GM12878 (cell line): Measurements from ENCODE around the gene TTLL10. TPM values are rescaled to one million over a fixed set of nuclear protein-coding genes. Genes with fewer than 3 reads are reported as not detected.

Experiments
- ATAC-seq: fragments of 200-7000 bp; cut with Tn5 transposase; 3 replicates; pipeline ENCODE4 v1.9.1; 2020; ENCODE audit warnings: mild to moderate bottlenecking, moderate library complexity
- BruUV-seq: library from RNA; stranded (reverse); fragments of 400-500 nt; replicated peaks from 2 replicates; lab custom pipeline; 2021; lab: Mats Ljungman, UMichigan
- CTCF ChIA-PET: fragments of 300-600 bp; sonication (Branson Sonifier 250); formaldehyde crosslinking; extraction: SDS; loops from one replicate; lab custom pipeline; 2021; ENCODE audit warnings: inconsistent platforms; lab: Yijun Ruan, JAX
- POLR2A ChIA-PET: fragments of 350-600 bp; formaldehyde crosslinking; extraction: SDS; loops from one replicate; lab custom pipeline; 2021; ENCODE audit warnings: inconsistent platforms; lab: Charles Lee
- RAD21 ChIA-PET: fragments of 300-600 bp; sonication (Branson Sonifier 250); formaldehyde crosslinking; loops from one replicate; lab custom pipeline; 2023; ENCODE audit warnings: antibody characterized with exemption; ENCODE audit not compliant: unreplicated experiment; lab: Charles Lee
- SMC1A ChIA-PET: fragments of 300-600 bp; sonication (Branson Sonifier 250); formaldehyde crosslinking; loops from one replicate; lab custom pipeline; 2023; ENCODE audit not compliant: unreplicated experiment, uncharacterized antibody; lab: Charles Lee
- DNase-seq: peaks from one replicate; pipeline ENCODE4 v3.0.0-alpha.2; 2011; ENCODE audit warnings: low read depth, low spot score
- FAIRE-seq: peaks from 3 replicates; lab custom pipeline; 2011; peaks lifted over from hg19 to GRCh38; lab: Jason Lieb, UNC
- H2AFZ ChIP-seq: 2 replicates; pipeline ENCODE4 v1.6.0; 2011; ENCODE audit warnings: low read depth, low read length, control low read depth; ENCODE audit not compliant: control insufficient read depth
- H3K27ac ChIP-seq: 2 replicates; pipeline ENCODE4 v1.5.1; 2011; ENCODE audit warnings: control low read depth; ENCODE audit not compliant: control insufficient read depth, insufficient read depth
- H3K27me3 ChIP-seq, 2 experiments: replicated peaks in 1 of 2; 2 replicates each; pipeline versions ENCODE4 v1.6.0 to v1.6.1; 2011; ENCODE audit warnings: low read length in 1 of 2; ENCODE audit not compliant: control insufficient read depth in 2 of 2, insufficient read depth in 2 of 2
- H3K36me3 ChIP-seq, 2 experiments: 2 replicates each; pipeline ENCODE4 v1.5.1; 2011; ENCODE audit warnings: low read length in 1 of 2; ENCODE audit not compliant: control insufficient read depth in 2 of 2, insufficient read depth in 2 of 2
- H3K4me1 ChIP-seq: 2 replicates; pipeline ENCODE4 v1.6.1; 2011; ENCODE audit warnings: mild to moderate bottlenecking, low read length, moderate library complexity, mixed read lengths; ENCODE audit not compliant: control insufficient read depth, insufficient read depth
- H3K4me2 ChIP-seq: 2 replicates; pipeline ENCODE4 v1.6.0; 2011; ENCODE audit warnings: control low read depth; ENCODE audit not compliant: control insufficient read depth, insufficient read depth
- H3K4me3 ChIP-seq: fragments of 200-600 bp; sonication (generic); 2 replicates; pipeline ENCODE4 v1.5.1; 2016
- H3K79me2 ChIP-seq: 2 replicates; pipeline ENCODE4 v1.6.0; 2011; ENCODE audit warnings: low read length; ENCODE audit not compliant: control insufficient read depth, insufficient read depth
- H3K9ac ChIP-seq: 2 replicates; pipeline ENCODE4 v1.8.0; 2011; ENCODE audit warnings: low read length, control low read depth, mixed read lengths; ENCODE audit not compliant: control insufficient read depth, insufficient read depth
- H3K9me3 ChIP-seq: replicated peaks from 3 replicates; pipeline ENCODE4 v1.5.1; 2011; ENCODE audit warnings: mild to moderate bottlenecking, low read length; ENCODE audit not compliant: control insufficient read depth, insufficient read depth
- H4K20me1 ChIP-seq: 2 replicates; pipeline ENCODE4 v1.6.0; 2011; ENCODE audit not compliant: control insufficient read depth, insufficient read depth
- CHD4 ChIP-seq: fragments of 200-600 bp; sonication (generic); IDR thresholded peaks from 2 replicates; pipeline ENCODE4 v1.6.1; 2016; ENCODE audit warnings: mild to moderate bottlenecking
- ESRRA ChIP-seq: IDR thresholded peaks from 2 replicates; pipeline ENCODE4 v1.6.1; 2012; ENCODE audit warnings: mild to moderate bottlenecking, low read length, improper control_type of control experiment
- HDAC6 ChIP-seq: fragments of 200-600 bp; sonication (generic); IDR thresholded peaks from one replicate; pipeline ENCODE4 v1.8.0; 2017; ENCODE audit warnings: antibody characterized with exemption; ENCODE audit not compliant: unreplicated experiment
- MEF2B ChIP-seq: fragments of 450-650 bp; IDR thresholded peaks from 2 replicates; pipeline ENCODE4 v1.6.1; 2018; ENCODE audit warnings: mild to moderate bottlenecking, moderate library complexity; ENCODE audit not compliant: partially characterized antibody, poor library complexity, severe bottlenecking
- NFXL1 ChIP-seq: fragments of 450-650 bp; IDR thresholded peaks from 2 replicates; pipeline ENCODE4 v1.6.1; 2017; ENCODE audit warnings: antibody characterized with exemption, mild to moderate bottlenecking, borderline replicate concordance
- NR2F1 ChIP-seq: fragments of 450-650 bp; conservative IDR thresholded peaks from 2 replicates; pipeline ENCODE4 v1.6.1; 2017; ENCODE audit warnings: mild to moderate bottlenecking
- PML ChIP-seq: IDR thresholded peaks from 2 replicates; pipeline ENCODE4 v1.6.1; 2012; ENCODE audit warnings: low read length, inconsistent platforms
- RAD21 ChIP-seq: IDR thresholded peaks from 2 replicates; pipeline ENCODE4 v1.6.1; 2011; ENCODE audit warnings: mild to moderate bottlenecking, low read depth, low read length, moderate library complexity; ENCODE audit not compliant: insufficient read depth
- SIX5 ChIP-seq: IDR thresholded peaks from 2 replicates; pipeline ENCODE4 v1.6.1; 2011; ENCODE audit warnings: mild to moderate bottlenecking, low read depth, low read length, moderate library complexity; ENCODE audit not compliant: severe bottlenecking
- SREBF1 ChIP-seq: IDR thresholded peaks from 2 replicates; pipeline ENCODE4 v1.6.1; 2012; ENCODE audit warnings: mild to moderate bottlenecking, low read length
- ZNF274 ChIP-seq: IDR thresholded peaks from one replicate; pipeline ENCODE4 v1.8.0; 2011; ENCODE audit not compliant: insufficient read length, insufficient read depth
- WGBS: methylation state at CpG from one replicate; pipeline ENCODE4 v1.1.6; 2016; ENCODE audit warnings: low lambda C conversion rate; ENCODE audit not compliant: insufficient replicate concordance, insufficient coverage; ENCODE audit errors: missing lambda C conversion rate; 5-methylcytosine and 5-hydroxymethylcytosine counted together
- in situ Hi-C: fragments of 300-500 bp; cut with MboI; formaldehyde crosslinking; loops from 9 replicates; pipeline ENCODE4 v1.14.3; 2018; ENCODE audit warnings: mixed read lengths
- intact Hi-C: fragments of 100-400 bp; cut with micrococcal nuclease; formaldehyde crosslinking; loops from one replicate; pipeline ENCODE4 v1.14.2; 2022; ENCODE audit not compliant: unreplicated experiment
- polyA plus RNA-seq, 11 experiments: library from polyadenylated mRNA; depleted of rRNA in 4 of 11; unstranded in 6 of 11; stranded (reverse) in 5 of 11; fragments of >200 nt; fragmentation: Nextera tagmentation in 4 of 11; fragmentation: Illumina TruSeq in 1 of 11; extraction: Ambion mirVana in 4 of 11; extraction: Trizol in 1 of 11; gene quantifications; 1 replicate in 1 of 11; 2 replicates in 10 of 11; pipeline versions ENCODE4 v1.2.1 to v1.2.3, GENCODE V29; 2011 to 2016; ENCODE audit warnings: inconsistent platforms in 2 of 11, missing spikeins in 2 of 11, low read depth in 1 of 11
- total RNA-seq, 4 experiments: library from RNA; depleted of rRNA in 3 of 4; stranded (reverse); fragments of >200 nt in 3 of 4; fragmentation: Illumina TruSeq in 1 of 4; extraction: Trizol in 1 of 4; gene quantifications; 2 replicates each; pipeline versions ENCODE4 v1.2.1 to v1.2.3, GENCODE V29; 2013 to 2021
- TF ChIP-seq, protein P1 (sequence below): IDR thresholded peaks from 2 replicates; pipeline ENCODE4 v1.6.1; 2012; ENCODE audit warnings: low read depth, low read length, improper control_type of control experiment
- TF ChIP-seq, protein P2 (sequence below): fragments of 450-650 bp; IDR thresholded peaks from 2 replicates; pipeline ENCODE4 v1.6.1; 2017; ENCODE audit warnings: borderline replicate concordance
- TF ChIP-seq, protein P3 (sequence below): IDR thresholded peaks from 2 replicates; pipeline ENCODE4 v1.6.1; 2012; ENCODE audit warnings: mild to moderate bottlenecking, low read depth, low read length

The TTLL10 gene
- total and polyA plus RNA-seq, 10 of the 15 experiments (the other 5 are each of a cell fraction or from before 2014, with no cell fraction given), result not detected

DNA sequence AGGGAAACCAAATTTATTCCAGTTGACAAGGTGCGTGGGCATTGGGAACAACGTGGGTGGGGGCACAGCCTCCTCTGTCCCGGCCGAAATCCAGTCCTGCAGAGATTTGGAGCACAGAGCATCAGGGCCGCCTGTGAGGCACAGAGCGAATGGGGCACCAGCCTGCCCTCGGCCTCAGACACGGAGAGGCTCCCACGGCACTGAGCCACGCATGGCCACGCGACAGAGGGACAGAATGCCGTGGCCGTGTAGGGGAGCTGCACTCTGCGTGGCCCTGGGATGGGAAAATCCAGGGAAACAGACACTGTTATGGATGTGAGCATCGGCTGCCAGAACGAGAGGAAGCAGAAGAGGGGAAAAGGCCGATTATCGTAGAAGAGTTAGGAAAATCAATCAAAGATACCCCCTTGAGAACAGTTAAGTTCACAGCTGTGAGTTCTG lies 44.3 kb upstream of the TTLL10 start (continued):
- TF ChIP-seq, protein P1, sequence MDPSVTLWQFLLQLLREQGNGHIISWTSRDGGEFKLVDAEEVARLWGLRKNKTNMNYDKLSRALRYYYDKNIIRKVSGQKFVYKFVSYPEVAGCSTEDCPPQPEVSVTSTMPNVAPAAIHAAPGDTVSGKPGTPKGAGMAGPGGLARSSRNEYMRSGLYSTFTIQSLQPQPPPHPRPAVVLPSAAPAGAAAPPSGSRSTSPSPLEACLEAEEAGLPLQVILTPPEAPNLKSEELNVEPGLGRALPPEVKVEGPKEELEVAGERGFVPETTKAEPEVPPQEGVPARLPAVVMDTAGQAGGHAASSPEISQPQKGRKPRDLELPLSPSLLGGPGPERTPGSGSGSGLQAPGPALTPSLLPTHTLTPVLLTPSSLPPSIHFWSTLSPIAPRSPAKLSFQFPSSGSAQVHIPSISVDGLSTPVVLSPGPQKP, result no peak
- TF ChIP-seq HDAC6 (no peak), ZNF274 (no peak), SREBF1 (no peak), SIX5 (no peak), ESRRA (no peak), RAD21 (no peak), NR2F1 (no peak)
- TF ChIP-seq, all 136 proteins: peak for 0

DNA sequence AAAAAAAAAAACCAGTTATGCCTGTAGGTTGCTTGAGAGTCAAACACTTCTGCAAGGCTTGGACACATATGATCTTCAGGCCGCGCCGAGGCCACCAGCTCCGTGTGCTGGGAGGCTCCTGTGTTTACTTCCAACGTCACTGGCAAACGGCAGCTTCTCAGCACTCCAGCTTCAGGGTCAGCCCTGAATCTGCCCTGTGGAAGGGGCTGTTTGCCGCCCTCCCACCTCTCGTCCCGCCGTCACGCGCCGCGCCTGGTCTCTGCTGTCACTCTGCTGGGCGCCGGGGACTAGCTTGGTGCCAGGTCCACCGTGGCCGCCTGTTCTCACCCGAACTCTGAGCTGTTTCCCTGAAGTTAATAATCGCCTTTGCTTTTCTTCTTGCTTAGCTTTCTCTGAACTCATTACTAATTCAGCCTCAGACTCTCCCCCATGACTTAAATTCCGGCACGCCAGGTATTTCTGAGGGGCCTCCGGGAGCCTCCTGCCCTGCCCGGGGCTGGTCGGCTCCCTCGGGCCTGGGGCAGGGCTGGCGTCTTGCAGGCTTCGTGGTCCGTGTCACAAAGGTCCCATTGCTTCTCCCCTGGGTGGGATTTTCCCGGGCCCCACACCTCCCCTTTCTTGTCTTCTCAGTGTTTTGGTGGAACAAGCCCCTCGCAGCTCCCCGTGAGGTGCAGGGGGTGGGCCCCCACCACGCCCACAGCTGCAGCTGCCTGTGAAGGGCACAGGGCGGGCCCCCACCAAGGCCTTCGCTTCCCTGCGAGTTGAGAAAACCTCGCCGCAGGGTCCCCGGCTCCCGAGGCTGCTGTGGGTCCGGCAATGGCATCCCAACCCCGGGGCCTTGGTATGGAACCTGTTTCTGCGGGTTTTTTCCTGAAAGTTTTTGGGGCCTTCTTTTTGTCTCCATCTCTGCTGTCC lies 43.2 kb upstream of the TTLL10 start:
- no peak overlapping the region for H3K27ac ChIP-seq
- no peaks in the 10 kb centered on the region for H4K20me1 ChIP-seq
- ATAC-seq (no peak), DNase-seq (no peak), FAIRE-seq (no peak)
- no peaks in the 10 kb centered on the region for H3K79me2 ChIP-seq
- H3K9me3 ChIP-seq, result no peaks in the 10 kb centered on the region
- no peak overlapping the region for H3K9ac ChIP-seq
- ChIA-PET RAD21 (interaction anchor here (0.8 kb wide), 1 partner anchor 99 kb away, joined by 3 read pairs; no protein-coding TSS in a partner anchor), SMC1A (interaction anchor here (0.7 to 2.2 kb wide), 4 partner anchors 10 to 120 kb away, joined by 3 to 8 read pairs (median 4); no protein-coding TSS in a partner anchor), CTCF (interaction anchor here (0.8 to 1.3 kb wide), 4 partner anchors 9 to 120 kb away, joined by 3 to 4 read pairs (median 3); no protein-coding TSS in a partner anchor), POLR2A (no interaction called here)
- BruUV-seq, result no TSS peak
- 52% methylated on average over 43 of the region's 43 CpGs for WGBS
- H3K27me3 ChIP-seq, result no peaks in the 10 kb centered on the region; a peak in 1 of 4 replicates
- H3K36me3 ChIP-seq, result no peaks in the 10 kb centered on the region
- no peak overlapping the region for H3K4me3 ChIP-seq
- intact Hi-C loops (no loop called here), in situ Hi-C loops (no loop called here)
- H3K4me1 ChIP-seq, result no peaks in the 10 kb centered on the region
- H3K4me2 ChIP-seq, result no peak overlapping the region
- no peak overlapping the region for H2AFZ ChIP-seq
- TF ChIP-seq, protein P2, sequence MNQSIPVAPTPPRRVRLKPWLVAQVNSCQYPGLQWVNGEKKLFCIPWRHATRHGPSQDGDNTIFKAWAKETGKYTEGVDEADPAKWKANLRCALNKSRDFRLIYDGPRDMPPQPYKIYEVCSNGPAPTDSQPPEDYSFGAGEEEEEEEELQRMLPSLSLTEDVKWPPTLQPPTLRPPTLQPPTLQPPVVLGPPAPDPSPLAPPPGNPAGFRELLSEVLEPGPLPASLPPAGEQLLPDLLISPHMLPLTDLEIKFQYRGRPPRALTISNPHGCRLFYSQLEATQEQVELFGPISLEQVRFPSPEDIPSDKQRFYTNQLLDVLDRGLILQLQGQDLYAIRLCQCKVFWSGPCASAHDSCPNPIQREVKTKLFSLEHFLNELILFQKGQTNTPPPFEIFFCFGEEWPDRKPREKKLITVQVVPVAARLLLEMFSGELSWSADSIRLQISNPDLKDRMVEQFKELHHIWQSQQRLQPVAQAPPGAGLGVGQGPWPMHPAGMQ, result no peak
- TF ChIP-seq MEF2B, result no peak
- no peak for TF ChIP-seq PML
- TF ChIP-seq NFXL1, result no peak
- TF ChIP-seq NR2F1, result no peak
- TF ChIP-seq, protein P3, sequence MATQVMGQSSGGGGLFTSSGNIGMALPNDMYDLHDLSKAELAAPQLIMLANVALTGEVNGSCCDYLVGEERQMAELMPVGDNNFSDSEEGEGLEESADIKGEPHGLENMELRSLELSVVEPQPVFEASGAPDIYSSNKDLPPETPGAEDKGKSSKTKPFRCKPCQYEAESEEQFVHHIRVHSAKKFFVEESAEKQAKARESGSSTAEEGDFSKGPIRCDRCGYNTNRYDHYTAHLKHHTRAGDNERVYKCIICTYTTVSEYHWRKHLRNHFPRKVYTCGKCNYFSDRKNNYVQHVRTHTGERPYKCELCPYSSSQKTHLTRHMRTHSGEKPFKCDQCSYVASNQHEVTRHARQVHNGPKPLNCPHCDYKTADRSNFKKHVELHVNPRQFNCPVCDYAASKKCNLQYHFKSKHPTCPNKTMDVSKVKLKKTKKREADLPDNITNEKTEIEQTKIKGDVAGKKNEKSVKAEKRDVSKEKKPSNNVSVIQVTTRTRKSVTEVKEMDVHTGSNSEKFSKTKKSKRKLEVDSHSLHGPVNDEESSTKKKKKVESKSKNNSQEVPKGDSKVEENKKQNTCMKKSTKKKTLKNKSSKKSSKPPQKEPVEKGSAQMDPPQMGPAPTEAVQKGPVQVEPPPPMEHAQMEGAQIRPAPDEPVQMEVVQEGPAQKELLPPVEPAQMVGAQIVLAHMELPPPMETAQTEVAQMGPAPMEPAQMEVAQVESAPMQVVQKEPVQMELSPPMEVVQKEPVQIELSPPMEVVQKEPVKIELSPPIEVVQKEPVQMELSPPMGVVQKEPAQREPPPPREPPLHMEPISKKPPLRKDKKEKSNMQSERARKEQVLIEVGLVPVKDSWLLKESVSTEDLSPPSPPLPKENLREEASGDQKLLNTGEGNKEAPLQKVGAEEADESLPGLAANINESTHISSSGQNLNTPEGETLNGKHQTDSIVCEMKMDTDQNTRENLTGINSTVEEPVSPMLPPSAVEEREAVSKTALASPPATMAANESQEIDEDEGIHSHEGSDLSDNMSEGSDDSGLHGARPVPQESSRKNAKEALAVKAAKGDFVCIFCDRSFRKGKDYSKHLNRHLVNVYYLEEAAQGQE, result no peak
- no peak for TF ChIP-seq CHD4
- TF ChIP-seq RAD21, result no peak
